Bronchial epithelial cell (primary cell): ENCODE data around the gene FANCD2OS. TPM values are rescaled to one million over a fixed set of nuclear protein-coding genes. Genes with fewer than 3 reads are reported as not detected.

Source experiments
- DNase-seq: peaks from one replicate; pipeline ENCODE4 v3.0.0-alpha.2; 2010; ENCODE audit warnings: low read depth
- FAIRE-seq: peaks from 2 replicates; lab custom pipeline; 2011; peaks lifted over from hg19 to GRCh38; lab: Jason Lieb, UNC
- H3K27me3 ChIP-seq: 2 replicates; pipeline ENCODE4 v1.5.1; 2011; ENCODE audit warnings: low read length; ENCODE audit not compliant: control insufficient read depth, insufficient read depth
- H3K36me3 ChIP-seq: 2 replicates; pipeline ENCODE4 v1.5.1; 2011; ENCODE audit warnings: low read length; ENCODE audit not compliant: control insufficient read depth, insufficient read depth
- H3K4me3 ChIP-seq: 2 replicates; pipeline ENCODE4 v1.5.1; 2011; ENCODE audit warnings: mild to moderate bottlenecking, low read depth, low read length, control low read depth
- total RNA-seq: library from RNA; depleted of rRNA; stranded (reverse); fragments of >200 nt; gene quantifications from 2 replicates; pipeline ENCODE4 v1.2.1, GENCODE V29; 2014
- TF ChIP-seq, protein P1 (sequence below): IDR thresholded peaks from 2 replicates; pipeline ENCODE4 v1.5.1; 2011; ENCODE audit warnings: mild to moderate bottlenecking, moderate library complexity, low read length, control low read depth, inconsistent platforms; ENCODE audit not compliant: insufficient read depth, severe bottlenecking

FANCD2OS gene
- total RNA-seq, 1 donor from 2014 or later: not detected

DNA sequence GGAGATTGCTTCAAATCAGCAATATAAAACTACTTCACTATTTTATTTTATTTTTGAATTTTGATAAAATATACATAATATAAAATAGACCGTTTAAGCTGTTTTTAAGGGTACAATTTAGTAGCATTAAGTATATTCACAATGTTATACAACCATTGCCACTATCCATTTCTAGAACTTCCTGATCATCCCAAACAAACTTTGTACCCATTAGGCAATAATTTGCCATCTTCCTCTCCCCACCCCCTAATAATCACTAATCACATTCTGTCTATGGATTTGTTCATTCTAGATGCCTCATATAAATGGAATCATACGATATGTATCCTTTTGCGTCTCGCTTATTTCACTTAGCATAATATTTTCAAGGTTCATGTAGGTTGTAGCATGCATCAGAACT is 53.0 kb downstream of the FANCD2OS start:
- Histone ChIP-seq H3K36me3 (no peaks in the 10 kb centered on the region), H3K27me3 (no peaks in the 10 kb centered on the region), H3K4me3 (no peak overlapping the region)
- FAIRE-seq: no peak
- TF ChIP-seq, protein P1, sequence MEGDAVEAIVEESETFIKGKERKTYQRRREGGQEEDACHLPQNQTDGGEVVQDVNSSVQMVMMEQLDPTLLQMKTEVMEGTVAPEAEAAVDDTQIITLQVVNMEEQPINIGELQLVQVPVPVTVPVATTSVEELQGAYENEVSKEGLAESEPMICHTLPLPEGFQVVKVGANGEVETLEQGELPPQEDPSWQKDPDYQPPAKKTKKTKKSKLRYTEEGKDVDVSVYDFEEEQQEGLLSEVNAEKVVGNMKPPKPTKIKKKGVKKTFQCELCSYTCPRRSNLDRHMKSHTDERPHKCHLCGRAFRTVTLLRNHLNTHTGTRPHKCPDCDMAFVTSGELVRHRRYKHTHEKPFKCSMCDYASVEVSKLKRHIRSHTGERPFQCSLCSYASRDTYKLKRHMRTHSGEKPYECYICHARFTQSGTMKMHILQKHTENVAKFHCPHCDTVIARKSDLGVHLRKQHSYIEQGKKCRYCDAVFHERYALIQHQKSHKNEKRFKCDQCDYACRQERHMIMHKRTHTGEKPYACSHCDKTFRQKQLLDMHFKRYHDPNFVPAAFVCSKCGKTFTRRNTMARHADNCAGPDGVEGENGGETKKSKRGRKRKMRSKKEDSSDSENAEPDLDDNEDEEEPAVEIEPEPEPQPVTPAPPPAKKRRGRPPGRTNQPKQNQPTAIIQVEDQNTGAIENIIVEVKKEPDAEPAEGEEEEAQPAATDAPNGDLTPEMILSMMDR: no peak
- no peak for DNase-seq

Other genes starting within 250 kb of the FANCD2OS start
- not detected in 2 replicates for gene CIDEC, start 228.0 kb downstream of the FANCD2OS start, total RNA-seq
- 24.5 and 35.5 TPM in 2 replicates for gene JAGN1, start 217.6 kb downstream of the FANCD2OS start, total RNA-seq
- gene IL17RE, start 205.4 kb downstream of the FANCD2OS start, total RNA-seq: 0.53 and 2.6 TPM in 2 replicates
- 21.1 and 31.7 TPM in 2 replicates for gene IL17RC, start 191.2 kb downstream of the FANCD2OS start, total RNA-seq
- gene CRELD1, start 174.4 kb downstream of the FANCD2OS start, total RNA-seq: 22.1 and 35.8 TPM in 2 replicates
- 0.26 and 0.38 TPM in 2 replicates for gene PRRT3, start 155.8 kb downstream of the FANCD2OS start, total RNA-seq
- 48.1 and 49.5 TPM in 2 replicates for gene EMC3, start 121.4 kb downstream of the FANCD2OS start, total RNA-seq
- 2.1 and 2.6 TPM in 2 replicates for gene FANCD2, start 81.8 kb downstream of the FANCD2OS start, total RNA-seq
- 72.1 and 106 TPM in 2 replicates for gene BRK1, start 7.4 kb upstream of the FANCD2OS start, total RNA-seq
- gene VHL, start 33.5 kb upstream of the FANCD2OS start, total RNA-seq: 47.0 and 47.4 TPM in 2 replicates
- 4.7 and 5.5 TPM in 2 replicates for gene IRAK2, start 56.7 kb upstream of the FANCD2OS start, total RNA-seq
- gene TATDN2, start 140.2 kb upstream of the FANCD2OS start, total RNA-seq: 7.9 and 8.2 TPM in 2 replicates
- gene GHRL, start 184.7 kb upstream of the FANCD2OS start, total RNA-seq: 0.13 TPM in 1 of 2 replicates, not detected in the other
- 177 and 188 TPM in 2 replicates for gene SEC13, start 212.9 kb upstream of the FANCD2OS start, total RNA-seq